ENCODE data around the gene MME. TPM values are rescaled to one million over a fixed set of nuclear protein-coding genes. Genes with fewer than 3 reads are reported as not detected.
A peak's percentile ranks its signal among the peaks of the same experiment; 100 is the strongest.

MME gene
- total RNA-seq, 2 donors from 2014 or later: not detected

DNA sequence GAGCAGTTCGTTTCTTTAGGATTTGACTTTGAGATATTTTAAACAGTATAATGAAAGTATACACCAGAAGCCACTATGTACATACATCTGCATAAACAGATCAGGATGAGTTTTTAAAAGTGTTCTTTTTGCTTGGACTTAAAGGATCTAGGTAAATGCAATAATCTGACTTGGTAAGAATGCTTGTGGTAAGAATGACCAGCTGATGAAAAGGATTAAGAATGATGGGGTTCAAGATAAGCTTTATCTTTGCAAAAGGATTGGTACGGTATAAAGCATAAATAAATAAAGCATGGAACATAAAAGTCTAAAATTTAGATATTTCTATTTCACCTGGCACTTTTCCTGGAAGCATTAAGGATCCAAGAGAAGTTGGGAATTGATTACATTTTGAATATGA, 9.8 kb upstream of the MME start:
- Mint-ChIP-seq H3K4me3 (no peak overlapping the region), H3K27ac (no peak overlapping the region), H3K9me3 (peaks cover 3% of the 10 kb centered on the region), H3K36me3 (ENCODE audit: low read depth) (no peaks in the 10 kb centered on the region), H3K27me3 (no peaks in the 10 kb centered on the region), H3K4me1 (no peaks in the 10 kb centered on the region)
- no peak for ATAC-seq (replicated peaks)

DNA sequence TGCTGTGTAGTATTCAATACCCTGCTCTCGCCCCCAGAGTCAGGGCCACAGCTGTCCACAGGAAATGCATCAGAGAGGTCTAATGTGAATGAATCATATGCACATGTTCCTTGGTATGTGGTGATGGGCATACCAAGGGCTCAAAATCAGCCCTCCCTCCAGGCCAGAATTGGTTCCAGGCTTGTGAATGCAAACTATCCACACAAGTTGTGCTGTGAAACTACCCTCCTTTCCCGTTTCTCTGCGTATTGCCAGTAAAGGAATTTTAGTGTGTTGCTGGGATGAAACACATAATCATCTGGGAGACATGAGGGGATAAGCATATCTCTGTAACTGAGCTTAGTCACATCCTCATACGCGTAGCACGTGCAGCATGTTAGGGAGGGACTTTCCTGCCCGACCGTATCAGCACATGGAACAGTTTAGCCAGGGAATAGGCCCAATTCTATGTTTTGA, 9.2 kb upstream of the MME start:
- H3K4me3 Mint-ChIP-seq: no peak overlapping the region
- no peak overlapping the region for H3K27ac Mint-ChIP-seq
- H3K4me1 Mint-ChIP-seq: no peaks in the 10 kb centered on the region
- peaks cover 6% of the 10 kb centered on the region for H3K9me3 Mint-ChIP-seq
- no peaks in the 10 kb centered on the region for H3K27me3 Mint-ChIP-seq
- no peaks in the 10 kb centered on the region for H3K36me3 Mint-ChIP-seq (ENCODE audit: low read depth)
- no peak for ATAC-seq (replicated peaks)

DNA sequence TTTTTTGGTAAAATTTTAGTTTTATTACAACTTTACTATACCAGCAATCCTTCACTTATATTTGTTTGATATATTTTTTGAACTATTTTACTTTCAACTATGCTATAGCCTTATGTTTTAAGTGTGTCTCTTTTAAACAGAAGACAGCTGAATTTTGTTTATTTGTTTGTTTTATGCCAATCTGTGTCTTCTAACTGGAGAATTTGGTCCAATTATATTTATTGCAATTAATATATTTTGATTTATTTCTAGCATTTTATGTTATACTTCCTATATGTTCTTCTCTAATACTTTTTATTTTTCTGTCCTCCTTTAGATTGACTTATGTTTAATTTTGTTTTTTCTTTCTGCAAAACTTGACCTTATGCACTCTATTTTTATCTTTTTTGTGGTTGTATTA, 4.9 kb upstream of the MME start:
- Mint-ChIP-seq H3K36me3 (ENCODE audit: low read depth) (no peaks in the 10 kb centered on the region), H3K4me3 (no peak overlapping the region), H3K9me3 (peaks cover 6% of the 10 kb centered on the region), H3K4me1 (no peaks in the 10 kb centered on the region), H3K27ac (no peak overlapping the region), H3K27me3 (peaks cover 12% of the 10 kb centered on the region)
- ATAC-seq (replicated peaks): no peak

DNA sequence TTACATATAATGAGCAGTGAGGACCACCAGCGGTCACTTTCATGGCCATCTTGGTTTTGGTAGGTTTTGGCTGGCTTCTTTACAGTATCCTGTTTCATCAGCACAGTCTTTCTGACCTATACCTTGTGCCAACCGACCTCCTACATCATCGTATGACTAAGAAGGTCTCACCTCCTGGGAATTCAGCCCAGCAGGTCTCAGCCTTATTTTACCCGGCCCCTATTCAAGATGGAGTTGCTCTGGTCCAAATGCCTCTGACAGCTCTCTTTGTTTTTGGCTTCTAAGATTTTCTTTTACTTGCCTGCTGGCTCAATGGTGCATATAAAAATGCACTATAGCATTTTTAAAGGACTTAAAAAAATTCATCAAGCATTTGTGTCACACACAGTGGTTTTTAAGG, 3.2 kb upstream of the MME start:
- H3K36me3 Mint-ChIP-seq (ENCODE audit: low read depth): no peaks in the 10 kb centered on the region
- no peaks in the 10 kb centered on the region for H3K4me1 Mint-ChIP-seq
- H3K27ac Mint-ChIP-seq: no peak overlapping the region
- no peak overlapping the region for H3K4me3 Mint-ChIP-seq
- peaks cover 6% of the 10 kb centered on the region for H3K9me3 Mint-ChIP-seq
- H3K27me3 Mint-ChIP-seq: peaks cover 26% of the 10 kb centered on the region
- no peak for ATAC-seq (replicated peaks)

DNA sequence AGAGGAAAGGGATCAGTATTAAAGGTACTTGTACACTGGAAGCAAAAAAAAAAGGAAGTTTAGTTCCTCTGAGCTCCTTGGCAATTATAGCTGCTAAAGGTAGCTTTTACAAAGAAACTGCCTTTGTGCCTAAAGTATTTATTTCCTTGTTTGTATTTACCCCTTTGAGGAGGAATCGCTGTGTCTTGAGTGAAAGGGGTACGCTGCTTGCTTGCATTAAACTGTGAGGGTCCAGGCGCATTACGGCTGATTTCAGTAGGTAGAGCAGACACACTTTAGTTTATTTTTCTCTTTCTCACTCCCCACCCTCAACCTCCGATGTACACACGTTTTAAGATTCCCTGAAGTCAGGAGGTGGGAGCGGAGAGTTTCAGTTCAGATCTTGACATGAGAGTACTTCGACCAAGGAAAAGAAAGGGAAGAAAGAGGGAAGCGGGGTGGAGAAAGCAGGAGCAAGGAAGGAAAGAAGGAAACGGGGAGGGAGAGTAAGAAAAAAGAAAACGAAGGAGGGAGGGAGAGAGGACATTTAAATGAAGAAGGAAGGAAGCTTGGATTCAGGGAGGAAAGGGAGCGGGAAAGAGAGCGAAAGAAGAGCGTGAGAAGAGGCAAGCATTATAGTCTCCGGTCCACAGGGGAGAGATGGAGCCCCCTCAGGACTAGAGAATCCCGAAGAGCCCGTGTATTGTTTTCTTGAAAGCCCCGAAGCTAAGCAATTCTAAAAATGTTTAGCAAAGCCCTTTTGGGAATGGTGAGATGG, 1.2 kb upstream of the MME start:
- peaks cover 31% of the 10 kb centered on the region for H3K27me3 Mint-ChIP-seq
- no peaks in the 10 kb centered on the region for H3K36me3 Mint-ChIP-seq (ENCODE audit: low read depth)
- H3K27ac Mint-ChIP-seq: no peak overlapping the region

DNA sequence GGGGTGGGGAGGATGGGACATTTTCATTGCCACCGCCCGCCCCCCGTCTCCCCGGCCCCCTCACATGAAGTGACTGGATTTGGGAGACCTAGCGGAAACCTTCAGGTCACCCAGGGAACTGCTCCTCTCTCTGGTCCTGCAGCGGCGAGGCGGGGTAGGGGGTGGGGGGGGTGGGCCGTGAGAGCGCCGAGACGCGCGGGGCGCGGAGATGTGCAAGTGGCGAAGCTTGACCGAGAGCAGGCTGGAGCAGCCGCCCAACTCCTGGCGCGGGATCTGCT, 712 bp upstream of the MME start:
- Mint-ChIP-seq H3K9me3 (peaks cover 3% of the 10 kb centered on the region), H3K36me3 (ENCODE audit: low read depth) (no peaks in the 10 kb centered on the region), H3K4me1 (no peaks in the 10 kb centered on the region), H3K27ac (no peak overlapping the region), H3K27me3 (peaks cover 31% of the 10 kb centered on the region), H3K4me3 (peak overlapping the region; percentile 40)
- no peak for ATAC-seq (replicated peaks)

More for the DNA sequence above, 1.2 kb upstream of the MME start:
- peaks cover 5% of the 10 kb centered on the region for H3K9me3 Mint-ChIP-seq
- ATAC-seq (replicated peaks): no peak
- H3K4me1 Mint-ChIP-seq: no peaks in the 10 kb centered on the region
- H3K4me3 Mint-ChIP-seq: peak overlapping the region; percentile 9

GRCh38 chr3:155080692-155081091, 573 bp downstream of the MME start:
- Mint-ChIP-seq H3K36me3 (ENCODE audit: low read depth) (no peaks in the 10 kb centered on the region), H3K27ac (no peak overlapping the region), H3K27me3 (peaks cover 31% of the 10 kb centered on the region), H3K4me3 (peak overlapping the region; percentile 40), H3K9me3 (peaks cover 3% of the 10 kb centered on the region), H3K4me1 (no peaks in the 10 kb centered on the region)
- ATAC-seq (replicated peaks): no peak

GRCh38 chr3:155083313-155083905, 3.3 kb downstream of the MME start:
- Mint-ChIP-seq H3K4me1 (no peaks in the 10 kb centered on the region), H3K9me3 (peaks cover 3% of the 10 kb centered on the region), H3K27me3 (peaks cover 27% of the 10 kb centered on the region), H3K27ac (no peak overlapping the region), H3K36me3 (ENCODE audit: low read depth) (no peaks in the 10 kb centered on the region), H3K4me3 (no peak overlapping the region)
- no peak for ATAC-seq (replicated peaks)

- no peak for ATAC-seq (replicated peaks)
- Mint-ChIP-seq H3K36me3 (ENCODE audit: low read depth) (no peaks in the 10 kb centered on the region), H3K9me3 (peaks cover 3% of the 10 kb centered on the region), H3K4me1 (no peaks in the 10 kb centered on the region), H3K27ac (no peak overlapping the region), H3K27me3 (peaks cover 20% of the 10 kb centered on the region), H3K4me3 (no peak overlapping the region)
These were observed 4.4 kb downstream of the MME start for GRCh38 chr3:155084567-155084966.

GRCh38 chr3:155086051-155086450, 5.9 kb downstream of the MME start:
- no peak overlapping the region for H3K4me3 Mint-ChIP-seq
- no peak overlapping the region for H3K27ac Mint-ChIP-seq
- H3K4me1 Mint-ChIP-seq: no peaks in the 10 kb centered on the region
- H3K36me3 Mint-ChIP-seq (ENCODE audit: low read depth): no peaks in the 10 kb centered on the region
- H3K9me3 Mint-ChIP-seq: peaks cover 3% of the 10 kb centered on the region
- no peak for ATAC-seq (replicated peaks)
- H3K27me3 Mint-ChIP-seq: peaks cover 10% of the 10 kb centered on the region

- no peak for ATAC-seq (replicated peaks)
- Mint-ChIP-seq H3K36me3 (ENCODE audit: low read depth) (no peaks in the 10 kb centered on the region), H3K9me3 (peaks cover 3% of the 10 kb centered on the region), H3K4me1 (no peaks in the 10 kb centered on the region), H3K4me3 (no peak overlapping the region), H3K27me3 (no peaks in the 10 kb centered on the region), H3K27ac (no peak overlapping the region)
These were observed 8.7 kb downstream of the MME start for GRCh38 chr3:155088706-155089345.

GRCh38 chr3:155089495-155089894, 9.4 kb downstream of the MME start:
- H3K36me3 Mint-ChIP-seq (ENCODE audit: low read depth): no peaks in the 10 kb centered on the region
- H3K9me3 Mint-ChIP-seq: peaks cover 3% of the 10 kb centered on the region
- no peaks in the 10 kb centered on the region for H3K27me3 Mint-ChIP-seq
- no peak overlapping the region for H3K27ac Mint-ChIP-seq
- no peak overlapping the region for H3K4me3 Mint-ChIP-seq
- no peak for ATAC-seq (replicated peaks)
- no peaks in the 10 kb centered on the region for H3K4me1 Mint-ChIP-seq

DNA sequence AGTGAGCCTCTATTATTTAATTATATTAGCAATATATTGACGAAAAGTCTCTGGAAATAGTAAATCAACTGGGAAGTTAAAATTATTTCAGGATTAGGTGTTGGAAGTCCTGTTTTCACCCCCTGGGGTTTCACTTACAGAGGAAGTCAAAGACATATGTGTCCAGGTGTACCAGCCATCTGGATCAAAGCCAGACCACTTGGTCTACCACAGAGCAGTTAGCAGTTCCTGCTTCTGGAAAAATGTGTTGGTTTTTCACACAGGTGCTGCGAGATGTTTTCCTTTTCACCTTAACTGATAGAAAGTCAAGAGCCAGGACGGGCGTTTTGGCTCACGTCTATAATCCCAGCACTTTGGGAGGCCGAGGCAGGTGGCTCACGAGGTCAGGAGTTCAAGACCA, 13.1 kb downstream of the MME start:
- no peaks in the 10 kb centered on the region for H3K36me3 Mint-ChIP-seq (ENCODE audit: low read depth)
- no peaks in the 10 kb centered on the region for H3K4me1 Mint-ChIP-seq
- no peak overlapping the region for H3K4me3 Mint-ChIP-seq
- H3K27ac Mint-ChIP-seq: no peak overlapping the region
- no peaks in the 10 kb centered on the region for H3K27me3 Mint-ChIP-seq
- no peak for ATAC-seq (replicated peaks)
- no peaks in the 10 kb centered on the region for H3K9me3 Mint-ChIP-seq

GRCh38 chr3:155096303-155097008, 16.3 kb downstream of the MME start:
- no peaks in the 10 kb centered on the region for H3K36me3 Mint-ChIP-seq (ENCODE audit: low read depth)
- no peak overlapping the region for H3K27ac Mint-ChIP-seq
- no peak for ATAC-seq (replicated peaks)
- no peaks in the 10 kb centered on the region for H3K27me3 Mint-ChIP-seq
- H3K4me1 Mint-ChIP-seq: no peaks in the 10 kb centered on the region
- H3K4me3 Mint-ChIP-seq: no peak overlapping the region
- peaks cover 5% of the 10 kb centered on the region for H3K9me3 Mint-ChIP-seq

DNA sequence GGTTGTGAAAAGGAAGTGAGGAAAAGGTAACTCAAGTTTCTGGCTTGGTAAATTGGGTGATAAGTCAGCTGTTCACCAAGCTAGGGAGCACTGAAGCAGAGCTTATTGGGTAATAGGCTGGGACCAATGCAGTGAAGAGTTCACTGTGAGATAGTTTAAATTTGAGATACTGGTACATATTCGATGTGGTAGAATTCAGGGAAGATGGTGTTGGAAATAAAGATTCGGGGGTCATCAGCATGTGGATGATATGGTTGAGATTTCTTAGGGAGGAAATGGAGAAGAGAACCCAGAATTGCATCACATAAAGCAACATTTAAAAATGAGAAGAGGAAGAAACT, 16.9 kb downstream of the MME start:
- no peaks in the 10 kb centered on the region for H3K36me3 Mint-ChIP-seq (ENCODE audit: low read depth)
- no peaks in the 10 kb centered on the region for H3K4me1 Mint-ChIP-seq
- H3K4me3 Mint-ChIP-seq: no peak overlapping the region
- H3K27me3 Mint-ChIP-seq: no peaks in the 10 kb centered on the region
- peaks cover 7% of the 10 kb centered on the region for H3K9me3 Mint-ChIP-seq
- H3K27ac Mint-ChIP-seq: no peak overlapping the region
- ATAC-seq (replicated peaks): no peak

All from activated T-helper 17 cell treated with anti-CD3 and anti-CD28 coated beads, Interleukin-2, amount 50 U/mL, for 72 hours (primary cell).